B cell (primary cell): Measurements from ENCODE around the gene DENND1A. TPM values are rescaled to one million over a fixed set of nuclear protein-coding genes. Genes with fewer than 3 reads are reported as not detected.

ENCODE experiments used
- ATAC-seq: fragments of 200-7000 bp; cut with Tn5 transposase; one replicate; pipeline ENCODE4 v1.10.0; 2021; ENCODE audit warnings: low read depth, mild to moderate bottlenecking, moderate number of reproducible peaks, moderate library complexity
- CTCF ChIA-PET: fragments of 350-600 bp; sonication (Branson Sonifier 250); formaldehyde crosslinking; loops from one replicate; lab custom pipeline; 2021; ENCODE audit warnings: antibody characterized with exemption, inconsistent platforms; lab: Charles Lee
- POLR2A ChIA-PET: fragments of 350-600 bp; sonication (Branson Sonifier 250); formaldehyde crosslinking; loops from one replicate; lab custom pipeline; 2021; ENCODE audit warnings: antibody characterized with exemption; lab: Charles Lee
- DNase-seq: peaks from one replicate; pipeline ENCODE4 v3.0.0; 2013
- H2AFZ ChIP-seq: 2 replicates; pipeline ENCODE4 v1.6.1; 2012; ENCODE audit warnings: mild to moderate bottlenecking, low read depth, low read length; ENCODE audit not compliant: insufficient read depth, poor library complexity, severe bottlenecking
- H3K27ac ChIP-seq, 2 donors: 1 replicate in 1 of 2; 2 replicates in 1 of 2; pipeline ENCODE4 v1.5.1; 2012 to 2013; ENCODE audit warnings: low read length in 2 of 2, mild to moderate bottlenecking in 2 of 2, moderate library complexity in 1 of 2
- H3K27me3 ChIP-seq, 4 experiments: fragments of 200-600 bp in 1 of 4; sonication (generic) in 1 of 4; replicated peaks in 1 of 4; 1 replicate in 2 of 4; 2 replicates in 2 of 4; pipeline versions ENCODE4 v1.6.1 to v1.7.0; 2013 to 2016; ENCODE audit warnings: low read length in 3 of 4, mild to moderate bottlenecking in 2 of 4, mixed read lengths in 1 of 4, moderate library complexity in 1 of 4; ENCODE audit not compliant: insufficient read depth in 4 of 4, control insufficient read depth in 3 of 4; ENCODE audit errors: control extremely low read depth in 1 of 4
- H3K36me3 ChIP-seq, 2 experiments: replicated peaks in 1 of 2; 1 replicate in 1 of 2; 2 replicates in 1 of 2; pipeline versions ENCODE4 v1.6.1 to v1.7.1; 2013; ENCODE audit warnings: low read length in 1 of 2; ENCODE audit not compliant: insufficient read depth in 2 of 2, control insufficient read depth in 1 of 2; ENCODE audit errors: control extremely low read depth in 1 of 2, extremely low read depth in 1 of 2
- H3K4me1 ChIP-seq, 2 donors: fragments of 200-600 bp in 1 of 2; sonication (generic) in 1 of 2; 1 replicate in 1 of 2; 2 replicates in 1 of 2; pipeline versions ENCODE4 v1.5.1 to v1.6.1; 2013 to 2017; ENCODE audit warnings: low read length in 2 of 2; ENCODE audit not compliant: control insufficient read depth in 2 of 2, insufficient read depth in 2 of 2
- H3K4me2 ChIP-seq: replicated peaks from 2 replicates; pipeline ENCODE3; 2012; ENCODE audit warnings: mild to moderate bottlenecking, low read depth, low read length; ENCODE audit not compliant: poor library complexity, severe bottlenecking
- H3K4me3 ChIP-seq, 5 experiments: fragments of 200-600 bp in 1 of 5; sonication (generic) in 1 of 5; 1 replicate in 3 of 5; 2 replicates in 2 of 5; pipeline versions ENCODE4 v1.5.1 to v1.7.0; 2011 to 2016; ENCODE audit warnings: low read length in 4 of 5, mild to moderate bottlenecking in 4 of 5, low read depth in 2 of 5, control low read depth in 1 of 5, moderate library complexity in 1 of 5; ENCODE audit not compliant: insufficient read depth in 1 of 5; ENCODE audit errors: control extremely low read depth in 1 of 5, extremely low read depth in 1 of 5
- H3K79me2 ChIP-seq: fragments of 200-600 bp; sonication (generic); one replicate; pipeline ENCODE4 v1.6.0; 2016; ENCODE audit warnings: low read length; ENCODE audit not compliant: control insufficient read depth, insufficient read depth
- H3K9ac ChIP-seq: fragments of 200-600 bp; sonication (generic); 2 replicates; pipeline ENCODE4 v1.6.1; 2017; ENCODE audit warnings: mild to moderate bottlenecking, low read length, moderate library complexity
- H3K9me3 ChIP-seq, 3 donors: one replicate each; pipeline versions ENCODE4 v1.6.1 to v1.7.1; 2013; ENCODE audit warnings: low read length in 2 of 3; ENCODE audit not compliant: control insufficient read depth in 2 of 3, insufficient read depth in 1 of 3; ENCODE audit errors: control extremely low read depth in 1 of 3
- H4K20me1 ChIP-seq: 2 replicates; pipeline ENCODE4 v1.6.0; 2012; ENCODE audit warnings: mild to moderate bottlenecking, low read length; ENCODE audit not compliant: insufficient read depth, control insufficient read depth, poor library complexity, severe bottlenecking
- H3K27ac Mint-ChIP-seq: one replicate; pipeline ENCODE4 v1.8.0; 2021; ENCODE audit warnings: mixed read lengths
- H3K27me3 Mint-ChIP-seq: one replicate; pipeline ENCODE4 v1.8.0; 2021; ENCODE audit warnings: mixed read lengths
- H3K4me1 Mint-ChIP-seq: one replicate; pipeline ENCODE4 v1.8.0; 2021; ENCODE audit warnings: mixed read lengths
- H3K4me3 Mint-ChIP-seq: one replicate; pipeline ENCODE4 v1.8.0; 2021; ENCODE audit warnings: mixed read lengths
- H3K9me3 Mint-ChIP-seq: one replicate; pipeline ENCODE4 v1.8.0; 2022; ENCODE audit warnings: mixed read lengths; ENCODE audit not compliant: insufficient read depth
- EZH2 ChIP-seq: IDR thresholded peaks from 2 replicates; pipeline ENCODE4 v1.6.1; 2012; ENCODE audit warnings: borderline replicate concordance, low read depth, mild to moderate bottlenecking, moderate library complexity, low read length; ENCODE audit not compliant: insufficient read depth, poor library complexity, severe bottlenecking
- WGBS: methylation state at CpG from one replicate; pipeline ENCODE4 v1.1.5; 2013; ENCODE audit warnings: missing lambda C conversion rate; ENCODE audit not compliant: insufficient coverage; 5-methylcytosine and 5-hydroxymethylcytosine counted together
- intact Hi-C: fragments of 100-400 bp; cut with micrococcal nuclease; formaldehyde crosslinking; loops from one replicate; pipeline ENCODE4 v1.10.0; 2022
- polyA plus RNA-seq: library from polyadenylated mRNA; depleted of rRNA; stranded (reverse); fragments of >200 nt; gene quantifications from 2 replicates; pipeline ENCODE4 v1.2.3, GENCODE V29; 2012
- total RNA-seq, 2 donors: library from RNA; stranded (reverse); fragments of 120-200 nt in 1 of 2; gene quantifications; 1 replicate in 1 of 2; 2 replicates in 1 of 2; pipeline versions ENCODE4 v1.2.3 to v1.2.4, GENCODE V29; 2013 to 2022
- TF ChIP-seq, protein P1 (sequence below): fragments of 200-600 bp; IDR thresholded peaks from one replicate; pipeline ENCODE4 v1.8.0; 2022; ENCODE audit warnings: antibody characterized with exemption, mild to moderate bottlenecking

Gene DENND1A
- total and polyA plus RNA-seq, 2 donors (not counting 1 experiment from before 2014, with no cell fraction given) = 10.8 to 26.0 TPM

DNA sequence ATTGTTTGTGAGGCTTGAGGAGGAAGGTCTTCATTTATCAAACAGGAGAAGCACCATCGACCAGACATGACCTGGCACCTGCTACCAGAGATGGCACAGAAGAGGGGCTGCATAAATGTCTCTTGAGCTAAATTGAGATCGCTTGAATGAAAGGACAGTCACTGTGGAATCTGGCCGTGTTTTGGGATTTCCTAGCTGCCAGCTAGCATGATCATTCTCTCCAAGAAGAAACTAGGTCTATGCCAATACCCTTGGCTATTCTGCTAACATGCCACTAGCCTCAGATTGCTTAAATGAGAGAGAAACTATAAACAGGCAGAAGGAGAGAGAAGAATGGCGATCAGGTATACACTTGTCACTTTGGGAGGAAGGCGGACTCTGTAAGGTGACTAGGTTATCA is 324.6 kb downstream of the DENND1A start:
- H3K27me3 ChIP-seq = no peaks in the 10 kb centered on the region
- TF ChIP-seq, protein P1, sequence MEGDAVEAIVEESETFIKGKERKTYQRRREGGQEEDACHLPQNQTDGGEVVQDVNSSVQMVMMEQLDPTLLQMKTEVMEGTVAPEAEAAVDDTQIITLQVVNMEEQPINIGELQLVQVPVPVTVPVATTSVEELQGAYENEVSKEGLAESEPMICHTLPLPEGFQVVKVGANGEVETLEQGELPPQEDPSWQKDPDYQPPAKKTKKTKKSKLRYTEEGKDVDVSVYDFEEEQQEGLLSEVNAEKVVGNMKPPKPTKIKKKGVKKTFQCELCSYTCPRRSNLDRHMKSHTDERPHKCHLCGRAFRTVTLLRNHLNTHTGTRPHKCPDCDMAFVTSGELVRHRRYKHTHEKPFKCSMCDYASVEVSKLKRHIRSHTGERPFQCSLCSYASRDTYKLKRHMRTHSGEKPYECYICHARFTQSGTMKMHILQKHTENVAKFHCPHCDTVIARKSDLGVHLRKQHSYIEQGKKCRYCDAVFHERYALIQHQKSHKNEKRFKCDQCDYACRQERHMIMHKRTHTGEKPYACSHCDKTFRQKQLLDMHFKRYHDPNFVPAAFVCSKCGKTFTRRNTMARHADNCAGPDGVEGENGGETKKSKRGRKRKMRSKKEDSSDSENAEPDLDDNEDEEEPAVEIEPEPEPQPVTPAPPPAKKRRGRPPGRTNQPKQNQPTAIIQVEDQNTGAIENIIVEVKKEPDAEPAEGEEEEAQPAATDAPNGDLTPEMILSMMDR = no peak
- no peak for TF ChIP-seq EZH2
- no peak overlapping the region for H3K4me3 Mint-ChIP-seq
- H3K36me3 ChIP-seq = no peaks in the 10 kb centered on the region
- H3K27ac ChIP-seq = no peak overlapping the region
- H3K4me1 ChIP-seq = peaks cover 23 to 32% of the 10 kb centered on the region in 2 donors
- 75% methylated on average over 2 of the region's 5 CpGs for WGBS
- H3K4me3 ChIP-seq = no peak overlapping the region
- H3K9ac ChIP-seq = no peak overlapping the region
- no peak for ATAC-seq
- CTCF ChIA-PET = no interaction called here
- H3K9me3 Mint-ChIP-seq = no peaks in the 10 kb centered on the region
- intact Hi-C loops = no loop called here
- no peaks in the 10 kb centered on the region for H4K20me1 ChIP-seq
- H2AFZ ChIP-seq = no peak overlapping the region
- no peak overlapping the region for H3K27ac Mint-ChIP-seq
- POLR2A ChIA-PET = interaction anchor here (1.1 kb wide), 1 partner anchor 31 kb away, joined by 3 read pairs; no protein-coding TSS in a partner anchor
- no peak overlapping the region for H3K4me2 ChIP-seq
- no peak for DNase-seq
- peaks cover 40% of the 10 kb centered on the region for H3K4me1 Mint-ChIP-seq
- H3K27me3 Mint-ChIP-seq = no peaks in the 10 kb centered on the region
- H3K79me2 ChIP-seq = no peaks in the 10 kb centered on the region
- no peaks in the 10 kb centered on the region for H3K9me3 ChIP-seq

DNA sequence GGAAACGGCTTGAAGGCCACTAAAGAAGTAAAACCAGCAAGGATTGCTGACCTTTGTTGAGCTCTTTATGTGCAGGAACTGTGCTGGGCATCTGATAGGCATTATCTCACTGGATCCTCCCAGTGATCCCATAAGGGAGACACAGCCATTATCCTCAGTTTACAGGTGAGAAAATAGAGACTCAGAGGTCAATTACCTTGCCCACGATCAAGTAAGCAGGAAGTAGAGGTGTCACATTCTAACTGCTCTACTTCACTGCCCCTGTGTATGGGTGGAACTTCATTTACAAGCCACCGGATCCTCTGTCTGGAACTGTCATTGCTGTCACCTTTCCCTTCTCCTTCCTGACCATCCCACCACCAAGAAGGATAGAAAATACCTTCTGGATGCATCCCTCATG is 325.1 kb downstream of the DENND1A start:
- no peak overlapping the region for H2AFZ ChIP-seq
- Mint-ChIP-seq H3K27me3 (no peaks in the 10 kb centered on the region), H3K27ac (no peak overlapping the region), H3K4me1 (peaks cover 40% of the 10 kb centered on the region), H3K4me3 (no peak overlapping the region), H3K9me3 (no peaks in the 10 kb centered on the region)
- no peak overlapping the region for H3K27ac ChIP-seq
- no peaks in the 10 kb centered on the region for H3K9me3 ChIP-seq
- ATAC-seq = no peak
- no peak overlapping the region for H3K9ac ChIP-seq
- intact Hi-C loops = no loop called here
- H3K27me3 ChIP-seq = no peaks in the 10 kb centered on the region
- WGBS = 100% methylated on average over 1 of the region's 3 CpGs
- TF ChIP-seq, protein P1 = no peak
- no peak for TF ChIP-seq EZH2
- peaks cover 23 to 32% of the 10 kb centered on the region in 2 donors for H3K4me1 ChIP-seq
- no peaks in the 10 kb centered on the region for H3K36me3 ChIP-seq
- no peaks in the 10 kb centered on the region for H3K79me2 ChIP-seq
- H3K4me3 ChIP-seq = no peak overlapping the region
- H3K4me2 ChIP-seq = no peak overlapping the region
- CTCF ChIA-PET = no interaction called here
- POLR2A ChIA-PET = no interaction called here
- DNase-seq = no peak
- no peaks in the 10 kb centered on the region for H4K20me1 ChIP-seq
